GM23248 (cell line): ENCODE measurements around the gene MACROD2. TPM values are rescaled to one million over a fixed set of nuclear protein-coding genes. Genes with fewer than 3 reads are reported as not detected.

Experiments
- DNase-seq: peaks from one replicate; pipeline ENCODE4 v3.0.0-alpha.2; 2015
- H2AFZ ChIP-seq: fragments of 200-600 bp; sonication (generic); 2 replicates; pipeline ENCODE4 v1.6.1; 2016; ENCODE audit warnings: antibody characterized with exemption
- H3F3A ChIP-seq: fragments of 200-600 bp; sonication (generic); 2 replicates; pipeline ENCODE4 v1.6.1; 2016; ENCODE audit warnings: mild to moderate bottlenecking, antibody characterized with exemption, mixed run types; ENCODE audit not compliant: insufficient read depth
- H3K27ac ChIP-seq: fragments of 200-600 bp; sonication (generic); 2 replicates; pipeline ENCODE4 v1.5.1; 2016; ENCODE audit warnings: mild to moderate bottlenecking
- H3K27me3 ChIP-seq: fragments of 200-600 bp; sonication (generic); replicated peaks from 2 replicates; pipeline ENCODE4 v1.6.1; 2016; ENCODE audit warnings: mild to moderate bottlenecking; ENCODE audit not compliant: insufficient read depth
- H3K36me3 ChIP-seq: fragments of 200-600 bp; sonication (generic); 2 replicates; pipeline ENCODE4 v1.6.1; 2016; ENCODE audit warnings: low read depth, mild to moderate bottlenecking
- H3K4me1 ChIP-seq: fragments of 200-600 bp; sonication (generic); 2 replicates; pipeline ENCODE4 v1.6.1; 2016; ENCODE audit warnings: mild to moderate bottlenecking; ENCODE audit not compliant: insufficient read depth
- H3K4me2 ChIP-seq: fragments of 200-600 bp; sonication (generic); one replicate; pipeline ENCODE4 v1.6.1; 2016; ENCODE audit warnings: mild to moderate bottlenecking; ENCODE audit not compliant: unreplicated experiment
- H3K4me3 ChIP-seq: fragments of 200-600 bp; sonication (generic); 2 replicates; pipeline ENCODE4 v1.5.1; 2016; ENCODE audit warnings: mild to moderate bottlenecking
- H3K79me2 ChIP-seq: fragments of 200-600 bp; sonication (generic); 2 replicates; pipeline ENCODE4 v1.6.1; 2016; ENCODE audit warnings: mild to moderate bottlenecking; ENCODE audit not compliant: insufficient read depth
- H3K9ac ChIP-seq: fragments of 200-600 bp; sonication (generic); 2 replicates; pipeline ENCODE4 v1.6.1; 2016; ENCODE audit warnings: mild to moderate bottlenecking
- H3K9me2 ChIP-seq: fragments of 200-600 bp; sonication (generic); 2 replicates; pipeline ENCODE4 v1.6.1; 2016; ENCODE audit warnings: mixed run types, mild to moderate bottlenecking, moderate library complexity; ENCODE audit not compliant: insufficient read depth
- H3K9me3 ChIP-seq: fragments of 200-600 bp; sonication (generic); one replicate; pipeline ENCODE4 v1.6.1; 2017; ENCODE audit warnings: low read depth
- H4K20me1 ChIP-seq: fragments of 200-600 bp; sonication (generic); 2 replicates; pipeline ENCODE4 v1.6.0; 2016; ENCODE audit not compliant: insufficient read depth
- EZH2 ChIP-seq: fragments of 200-600 bp; sonication (generic); IDR thresholded peaks from 2 replicates; pipeline ENCODE4 v1.6.1; 2018; ENCODE audit warnings: antibody characterized with exemption, mild to moderate bottlenecking; ENCODE audit not compliant: insufficient read depth, poor library complexity, severe bottlenecking
- EZH2phosphoT487 ChIP-seq: fragments of 200-600 bp; sonication (generic); IDR thresholded peaks from 2 replicates; pipeline ENCODE4 v1.6.1; 2018; ENCODE audit warnings: antibody characterized with exemption, moderate library complexity, mild to moderate bottlenecking, low read depth; ENCODE audit not compliant: insufficient read depth
- WGBS, 2 experiments: methylation state at CpG; one replicate each; pipeline ENCODE4 v1.1.6; 2015 to 2017; ENCODE audit warnings: low lambda C conversion rate in 2 of 2, low coverage in 1 of 2; ENCODE audit errors: missing lambda C conversion rate in 2 of 2; 5-methylcytosine and 5-hydroxymethylcytosine counted together
- in situ Hi-C: fragments of 300-500 bp; cut with MboI; formaldehyde crosslinking; loops from 2 replicates; pipeline ENCODE4 v1.15.0; 2020
- polyA plus RNA-seq: library from polyadenylated mRNA; unstranded; fragments of >200 nt; fragmentation: Nextera tagmentation; extraction: Ambion mirVana; gene quantifications from 2 replicates; pipeline ENCODE4 v1.2.1, GENCODE V29; 2016
- total RNA-seq: library from RNA; depleted of rRNA; stranded (reverse); fragments of >200 nt; shearing (Covaris generic); gene quantifications from 2 replicates; pipeline ENCODE4 v1.2.3, GENCODE V29; 2014

The MACROD2 gene
- total and polyA plus RNA-seq, 2 experiments from 2014 or later: 1.1 to 3.1 TPM

GRCh38 chr20:14583413-14583812 lies 588.1 kb downstream of the MACROD2 start:
- Histone ChIP-seq H3K4me2 (no peak overlapping the region), H3K9me3 (no peaks in the 10 kb centered on the region), H3F3A (no peaks in the 10 kb centered on the region), H3K79me2 (no peaks in the 10 kb centered on the region), H4K20me1 (no peaks in the 10 kb centered on the region), H3K27me3 (no peaks in the 10 kb centered on the region), H3K27ac (no peak overlapping the region), H3K9me2 (no peaks in the 10 kb centered on the region), H2AFZ (no peak overlapping the region), H3K36me3 (no peaks in the 10 kb centered on the region), H3K9ac (no peak overlapping the region), H3K4me3 (no peak overlapping the region), H3K4me1 (0 out of 2 replicates have a peak, but pooled peaks cover 4% of the 10 kb centered on the region)
- peak; percentile 4 for DNase-seq
- in situ Hi-C loops: no loop called here
- TF ChIP-seq EZH2: no peak
- TF ChIP-seq EZH2phosphoT487: no peak
- 63 to 69% methylated on average over 1 of the region's 1 CpG for WGBS, 2 experiments

DNA sequence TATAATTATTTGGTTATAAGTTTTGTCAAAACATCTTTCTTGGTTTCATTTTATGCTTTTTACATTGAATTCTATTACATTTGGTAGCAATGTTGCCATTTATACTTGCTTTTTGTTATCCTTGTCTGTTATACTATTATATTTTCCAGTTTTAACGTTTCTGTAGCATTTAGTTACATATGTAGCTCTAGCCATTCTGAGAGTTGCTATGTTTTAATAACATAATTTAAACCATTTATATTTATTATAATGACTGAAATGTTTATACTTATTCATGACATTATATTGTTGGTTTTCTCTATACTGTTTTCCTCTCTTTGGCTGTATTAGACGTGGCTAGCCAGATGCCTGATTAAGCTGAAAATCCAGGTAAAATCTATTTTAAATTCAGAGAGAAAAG lies 594.1 kb downstream of the MACROD2 start:
- no peaks in the 10 kb centered on the region for H3K36me3 ChIP-seq
- H3K9ac ChIP-seq: no peak overlapping the region
- H4K20me1 ChIP-seq: no peaks in the 10 kb centered on the region
- TF ChIP-seq EZH2phosphoT487 (no peak), EZH2 (no peak)
- no peak for DNase-seq
- no peak overlapping the region for H3K4me3 ChIP-seq
- peaks cover 3% of the 10 kb centered on the region for H3K9me3 ChIP-seq
- no peaks in the 10 kb centered on the region for H3F3A ChIP-seq
- in situ Hi-C loops: no loop called here
- H3K79me2 ChIP-seq: no peaks in the 10 kb centered on the region
- no peak overlapping the region for H2AFZ ChIP-seq
- H3K4me1 ChIP-seq: no peaks in the 10 kb centered on the region
- H3K27ac ChIP-seq: no peak overlapping the region
- H3K9me2 ChIP-seq: no peaks in the 10 kb centered on the region
- 47 to 48% methylated on average over 2 of the region's 2 CpGs for WGBS, 2 experiments
- no peak overlapping the region for H3K4me2 ChIP-seq
- H3K27me3 ChIP-seq: no peaks in the 10 kb centered on the region

GRCh38 chr20:14595051-14595450 lies 599.7 kb downstream of the MACROD2 start:
- no peaks in the 10 kb centered on the region for H3K4me1 ChIP-seq
- in situ Hi-C loops: no loop called here

GRCh38 chr20:14597206-14597715 lies 601.9 kb downstream of the MACROD2 start:
- Histone ChIP-seq H3K27me3 (no peaks in the 10 kb centered on the region), H4K20me1 (no peaks in the 10 kb centered on the region), H3K9me3 (no peaks in the 10 kb centered on the region), H3K4me1 (no peaks in the 10 kb centered on the region), H3K9ac (no peak overlapping the region), H3K36me3 (no peaks in the 10 kb centered on the region), H3K4me3 (no peak overlapping the region), H3K79me2 (no peaks in the 10 kb centered on the region), H3K9me2 (no peaks in the 10 kb centered on the region), H3K27ac (no peak overlapping the region), H3F3A (no peaks in the 10 kb centered on the region), H2AFZ (no peak overlapping the region), H3K4me2 (no peak overlapping the region)
- no peak for DNase-seq
- TF ChIP-seq EZH2 (no peak), EZH2phosphoT487 (no peak)
- in situ Hi-C loops: no loop called here

More at GRCh38 chr20:14595051-14595450, 599.7 kb downstream of the MACROD2 start:
- no peak overlapping the region for H3K27ac ChIP-seq
- no peaks in the 10 kb centered on the region for H3F3A ChIP-seq
- no peak for TF ChIP-seq EZH2phosphoT487
- no peak for TF ChIP-seq EZH2
- no peaks in the 10 kb centered on the region for H4K20me1 ChIP-seq
- H2AFZ ChIP-seq: no peak overlapping the region
- no peaks in the 10 kb centered on the region for H3K79me2 ChIP-seq
- DNase-seq: no peak
- no peak overlapping the region for H3K9ac ChIP-seq
- no peaks in the 10 kb centered on the region for H3K27me3 ChIP-seq
- H3K4me2 ChIP-seq: no peak overlapping the region
- 87 to 90% methylated on average over 8 of the region's 8 CpGs for WGBS, 2 experiments
- H3K9me2 ChIP-seq: no peaks in the 10 kb centered on the region
- no peaks in the 10 kb centered on the region for H3K9me3 ChIP-seq
- no peaks in the 10 kb centered on the region for H3K36me3 ChIP-seq
- H3K4me3 ChIP-seq: no peak overlapping the region

DNA sequence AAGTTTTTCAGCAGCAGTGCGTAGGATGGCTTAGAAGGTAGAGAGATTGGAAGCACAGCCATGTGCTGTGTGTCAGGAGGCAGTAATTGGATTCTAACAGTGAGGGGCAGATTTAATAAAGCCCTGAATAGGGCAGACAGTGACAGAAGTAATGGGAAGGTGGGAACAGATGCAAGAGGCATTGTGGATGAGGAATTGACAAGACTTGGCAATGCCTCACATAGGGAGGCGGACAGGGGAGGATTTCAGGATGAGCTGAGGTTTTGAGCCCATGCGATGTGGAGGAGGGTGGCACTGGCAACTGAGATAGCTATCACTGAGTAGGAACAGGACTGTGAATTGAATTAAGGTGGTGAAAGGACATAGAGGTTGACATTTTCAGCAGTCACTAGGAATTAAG lies 604.3 kb downstream of the MACROD2 start:
- no peaks in the 10 kb centered on the region for H3K9me3 ChIP-seq
- H3K9ac ChIP-seq: no peak overlapping the region
- H3K36me3 ChIP-seq: no peaks in the 10 kb centered on the region
- H3K79me2 ChIP-seq: no peaks in the 10 kb centered on the region
- H4K20me1 ChIP-seq: no peaks in the 10 kb centered on the region
- no peaks in the 10 kb centered on the region for H3K9me2 ChIP-seq
- WGBS, 2 experiments: 89 to 94% methylated on average over 3 of the region's 3 CpGs
- no peaks in the 10 kb centered on the region for H3K27me3 ChIP-seq
- DNase-seq: no peak
- H3K4me1 ChIP-seq: no peaks in the 10 kb centered on the region
- H3F3A ChIP-seq: no peaks in the 10 kb centered on the region
- no peak overlapping the region for H3K4me2 ChIP-seq
- TF ChIP-seq EZH2: no peak
- no peak overlapping the region for H3K4me3 ChIP-seq
- H2AFZ ChIP-seq: no peak overlapping the region
- in situ Hi-C loops: no loop called here
- H3K27ac ChIP-seq: no peak overlapping the region
